ENCODE measurements around the gene PDXP. TPM values are rescaled to one million over a fixed set of nuclear protein-coding genes. Genes with fewer than 3 reads are reported as not detected.

Gene PDXP
- total RNA-seq, 1 experiment from 2014 or later, result 42.7 TPM

DNA sequence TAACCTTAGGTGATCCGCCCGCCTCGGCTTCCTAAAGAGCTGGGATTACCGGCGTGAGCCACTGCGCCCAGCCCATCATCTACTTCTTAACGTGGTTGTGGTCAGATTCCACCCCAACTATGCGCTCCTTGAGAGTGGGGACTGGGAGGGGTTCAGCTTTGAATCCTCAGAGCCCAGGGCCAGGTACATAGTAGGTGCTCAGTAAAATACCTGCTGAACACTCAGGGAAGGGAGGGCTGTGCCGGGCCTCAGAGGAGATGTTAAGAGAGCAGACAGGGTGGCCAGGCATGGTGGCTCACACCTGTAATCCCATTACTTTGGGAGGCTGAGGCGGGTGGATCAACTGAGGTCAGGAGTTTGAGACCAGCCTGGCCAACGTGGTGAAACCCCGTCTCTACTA lies 15.7 kb downstream of the PDXP start:
- intact Hi-C loops (cut with micrococcal nuclease), result no loop called here
- Histone ChIP-seq H3K79me2 (ENCODE audit: insufficient read depth, low read length) (peaks cover 13% of the 10 kb centered on the region; the same call in 1 of the 2 replicates), H3K4me3 (replicated peaks in 1 of 2; ENCODE audit: low read depth in 1 of 2, low read length in 2 of 2) (no peak overlapping the region), H3K4me1 (ENCODE audit: control insufficient read depth in 1 of 2, insufficient read depth in 2 of 2, low read length in 2 of 2) (peaks cover 35 to 61% of the 10 kb centered on the region in 2 experiments), H3K9me3 (ENCODE audit: control insufficient read depth in 1 of 2, insufficient read depth in 1 of 2, low read depth in 1 of 2, low read length in 2 of 2) (no peaks in the 10 kb centered on the region), H3K27ac (ENCODE audit: low read depth, low read length) (peak overlapping the region; percentile 97), H3K9ac (ENCODE audit: low read length) (no peak overlapping the region), H2AFZ (ENCODE audit: low read depth, low read length, poor library complexity, severe bottlenecking) (no peak overlapping the region), H3K4me2 (ENCODE audit: low read length) (peak overlapping the region; percentile 98), H3K36me3 (ENCODE audit: control insufficient read depth in 1 of 2, insufficient read depth in 2 of 2, low read length in 2 of 2) (peaks cover 2 to 6% of the 10 kb centered on the region in 2 experiments; a peak in 2 of 4 replicates), H3K27me3 (ENCODE audit: insufficient read depth, low read length) (no peaks in the 10 kb centered on the region), H4K20me1 (ENCODE audit: insufficient read depth) (no peaks in the 10 kb centered on the region), H3K9me2 (ENCODE audit: insufficient read depth) (no peaks in the 10 kb centered on the region)
- RAD21 ChIA-PET (ENCODE audit: low non-redundant PET in 1 of 2, low total read pairs in 2 of 2, uncharacterized antibody in 2 of 2, unreplicated experiment in 2 of 2), result no interaction called here
- BruUV-seq (replicated peaks), result no TSS peak
- ATAC-seq (no peak), DNase-seq (ENCODE audit: low read depth, low spot score) (no peak)
- CTCF ChIA-PET, result interaction anchor here (1.1 to 1.9 kb wide), 4 partner anchors 10 to 67 kb away, joined by 3 to 6 read pairs (median 5); partner anchors contain the start of gene PDXP
- TF ChIP-seq EZH2 (IDR thresholded peaks at IDR 0.05), result no peak
- TF ChIP-seq, protein P1, sequence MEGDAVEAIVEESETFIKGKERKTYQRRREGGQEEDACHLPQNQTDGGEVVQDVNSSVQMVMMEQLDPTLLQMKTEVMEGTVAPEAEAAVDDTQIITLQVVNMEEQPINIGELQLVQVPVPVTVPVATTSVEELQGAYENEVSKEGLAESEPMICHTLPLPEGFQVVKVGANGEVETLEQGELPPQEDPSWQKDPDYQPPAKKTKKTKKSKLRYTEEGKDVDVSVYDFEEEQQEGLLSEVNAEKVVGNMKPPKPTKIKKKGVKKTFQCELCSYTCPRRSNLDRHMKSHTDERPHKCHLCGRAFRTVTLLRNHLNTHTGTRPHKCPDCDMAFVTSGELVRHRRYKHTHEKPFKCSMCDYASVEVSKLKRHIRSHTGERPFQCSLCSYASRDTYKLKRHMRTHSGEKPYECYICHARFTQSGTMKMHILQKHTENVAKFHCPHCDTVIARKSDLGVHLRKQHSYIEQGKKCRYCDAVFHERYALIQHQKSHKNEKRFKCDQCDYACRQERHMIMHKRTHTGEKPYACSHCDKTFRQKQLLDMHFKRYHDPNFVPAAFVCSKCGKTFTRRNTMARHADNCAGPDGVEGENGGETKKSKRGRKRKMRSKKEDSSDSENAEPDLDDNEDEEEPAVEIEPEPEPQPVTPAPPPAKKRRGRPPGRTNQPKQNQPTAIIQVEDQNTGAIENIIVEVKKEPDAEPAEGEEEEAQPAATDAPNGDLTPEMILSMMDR (IDR thresholded peaks at IDR 0.05 in 2 of 3, conservative IDR thresholded peaks at IDR 0.05 in 1 of 3; ENCODE audit: borderline replicate concordance in 1 of 3, insufficient read depth in 1 of 3, low read depth in 2 of 3, low read length in 2 of 3), result no peak
- no peak for TF ChIP-seq FOSL1 (IDR thresholded peaks at IDR 0.05; ENCODE audit: low read depth)
- no peak for TF ChIP-seq EGR1 (IDR thresholded peaks at IDR 0.05; ENCODE audit: low read depth)
- no peak for TF ChIP-seq POLR2AphosphoS5 (IDR thresholded peaks at IDR 0.05; ENCODE audit: low read depth, low read length)
- TF ChIP-seq, protein P2, sequence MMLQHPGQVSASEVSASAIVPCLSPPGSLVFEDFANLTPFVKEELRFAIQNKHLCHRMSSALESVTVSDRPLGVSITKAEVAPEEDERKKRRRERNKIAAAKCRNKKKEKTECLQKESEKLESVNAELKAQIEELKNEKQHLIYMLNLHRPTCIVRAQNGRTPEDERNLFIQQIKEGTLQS (IDR thresholded peaks at IDR 0.05), result no peak
- TF ChIP-seq RAD21 (IDR thresholded peaks at IDR 0.05; ENCODE audit: low read depth), result no peak
- TF ChIP-seq CBX3 (IDR thresholded peaks at IDR 0.05; ENCODE audit: low read depth), result no peak
- TF ChIP-seq YY1 (IDR thresholded peaks at IDR 0.05; ENCODE audit: extremely low read depth, insufficient replicate concordance, low read depth, low read length), result no peak
- TF ChIP-seq, protein P3, sequence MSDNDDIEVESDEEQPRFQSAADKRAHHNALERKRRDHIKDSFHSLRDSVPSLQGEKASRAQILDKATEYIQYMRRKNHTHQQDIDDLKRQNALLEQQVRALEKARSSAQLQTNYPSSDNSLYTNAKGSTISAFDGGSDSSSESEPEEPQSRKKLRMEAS (IDR thresholded peaks at IDR 0.05), result no peak
- TF ChIP-seq JUND (IDR thresholded peaks at IDR 0.05), result no peak
- TF ChIP-seq, protein P4, sequence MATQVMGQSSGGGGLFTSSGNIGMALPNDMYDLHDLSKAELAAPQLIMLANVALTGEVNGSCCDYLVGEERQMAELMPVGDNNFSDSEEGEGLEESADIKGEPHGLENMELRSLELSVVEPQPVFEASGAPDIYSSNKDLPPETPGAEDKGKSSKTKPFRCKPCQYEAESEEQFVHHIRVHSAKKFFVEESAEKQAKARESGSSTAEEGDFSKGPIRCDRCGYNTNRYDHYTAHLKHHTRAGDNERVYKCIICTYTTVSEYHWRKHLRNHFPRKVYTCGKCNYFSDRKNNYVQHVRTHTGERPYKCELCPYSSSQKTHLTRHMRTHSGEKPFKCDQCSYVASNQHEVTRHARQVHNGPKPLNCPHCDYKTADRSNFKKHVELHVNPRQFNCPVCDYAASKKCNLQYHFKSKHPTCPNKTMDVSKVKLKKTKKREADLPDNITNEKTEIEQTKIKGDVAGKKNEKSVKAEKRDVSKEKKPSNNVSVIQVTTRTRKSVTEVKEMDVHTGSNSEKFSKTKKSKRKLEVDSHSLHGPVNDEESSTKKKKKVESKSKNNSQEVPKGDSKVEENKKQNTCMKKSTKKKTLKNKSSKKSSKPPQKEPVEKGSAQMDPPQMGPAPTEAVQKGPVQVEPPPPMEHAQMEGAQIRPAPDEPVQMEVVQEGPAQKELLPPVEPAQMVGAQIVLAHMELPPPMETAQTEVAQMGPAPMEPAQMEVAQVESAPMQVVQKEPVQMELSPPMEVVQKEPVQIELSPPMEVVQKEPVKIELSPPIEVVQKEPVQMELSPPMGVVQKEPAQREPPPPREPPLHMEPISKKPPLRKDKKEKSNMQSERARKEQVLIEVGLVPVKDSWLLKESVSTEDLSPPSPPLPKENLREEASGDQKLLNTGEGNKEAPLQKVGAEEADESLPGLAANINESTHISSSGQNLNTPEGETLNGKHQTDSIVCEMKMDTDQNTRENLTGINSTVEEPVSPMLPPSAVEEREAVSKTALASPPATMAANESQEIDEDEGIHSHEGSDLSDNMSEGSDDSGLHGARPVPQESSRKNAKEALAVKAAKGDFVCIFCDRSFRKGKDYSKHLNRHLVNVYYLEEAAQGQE (IDR thresholded peaks at IDR 0.05; ENCODE audit: low read depth), result no peak
- TF ChIP-seq, protein P5, sequence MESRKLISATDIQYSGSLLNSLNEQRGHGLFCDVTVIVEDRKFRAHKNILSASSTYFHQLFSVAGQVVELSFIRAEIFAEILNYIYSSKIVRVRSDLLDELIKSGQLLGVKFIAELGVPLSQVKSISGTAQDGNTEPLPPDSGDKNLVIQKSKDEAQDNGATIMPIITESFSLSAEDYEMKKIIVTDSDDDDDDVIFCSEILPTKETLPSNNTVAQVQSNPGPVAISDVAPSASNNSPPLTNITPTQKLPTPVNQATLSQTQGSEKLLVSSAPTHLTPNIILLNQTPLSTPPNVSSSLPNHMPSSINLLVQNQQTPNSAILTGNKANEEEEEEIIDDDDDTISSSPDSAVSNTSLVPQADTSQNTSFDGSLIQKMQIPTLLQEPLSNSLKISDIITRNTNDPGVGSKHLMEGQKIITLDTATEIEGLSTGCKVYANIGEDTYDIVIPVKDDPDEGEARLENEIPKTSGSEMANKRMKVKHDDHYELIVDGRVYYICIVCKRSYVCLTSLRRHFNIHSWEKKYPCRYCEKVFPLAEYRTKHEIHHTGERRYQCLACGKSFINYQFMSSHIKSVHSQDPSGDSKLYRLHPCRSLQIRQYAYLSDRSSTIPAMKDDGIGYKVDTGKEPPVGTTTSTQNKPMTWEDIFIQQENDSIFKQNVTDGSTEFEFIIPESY (IDR thresholded peaks at IDR 0.05; ENCODE audit: extremely low read depth, insufficient replicate concordance, low read length), result no peak
- TF ChIP-seq SRF (IDR thresholded peaks at IDR 0.05; ENCODE audit: low read depth), result no peak
- no peak for TF ChIP-seq ZFX (IDR thresholded peaks at IDR 0.05)
- no peak for TF ChIP-seq TCF7L2 (IDR thresholded peaks at IDR 0.05; ENCODE audit: borderline replicate concordance, extremely low read depth, insufficient read depth, insufficient read length)
- POLR2A ChIA-PET, result interaction anchor here (1.1 to 4.6 kb wide), 5 partner anchors 12 to 109 kb away, joined by 4 to 71 read pairs (median 10); partner anchors contain the start of genes GGA1, NOL12 and PDXP

Data from HCT116 (cell line).